ENCODE measurements around the gene HIVEP2.
A peak's percentile ranks its signal among the peaks of the same experiment; 100 is the strongest.

Gene HIVEP2

DNA sequence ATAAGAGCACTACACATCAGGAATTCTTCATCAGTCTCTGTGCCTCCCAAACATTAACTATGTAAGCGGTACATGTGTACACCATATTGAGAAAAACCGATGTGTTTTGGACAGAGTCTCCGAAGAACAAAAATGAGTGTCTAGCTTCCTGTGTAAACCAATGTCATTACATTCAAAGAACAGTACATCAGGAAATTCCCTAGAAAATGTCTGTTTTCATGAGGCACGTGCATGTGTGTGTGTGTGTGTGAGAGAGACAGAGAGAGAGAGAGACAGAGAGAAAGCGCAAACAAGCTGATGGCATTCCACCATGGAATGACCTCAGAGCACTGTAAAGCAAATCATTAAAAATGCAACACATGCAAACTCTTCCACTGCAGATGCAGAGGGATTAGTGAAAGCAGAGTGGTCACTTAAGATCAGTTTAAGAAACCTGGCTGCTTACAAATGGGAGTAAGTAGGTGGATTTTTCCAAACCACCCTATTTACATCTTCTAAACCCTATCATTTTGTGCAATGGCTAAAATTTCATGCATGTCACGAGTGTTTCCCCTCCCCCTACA is 133.9 kb downstream of the HIVEP2 start:
- no peak for DNase-seq

DNA sequence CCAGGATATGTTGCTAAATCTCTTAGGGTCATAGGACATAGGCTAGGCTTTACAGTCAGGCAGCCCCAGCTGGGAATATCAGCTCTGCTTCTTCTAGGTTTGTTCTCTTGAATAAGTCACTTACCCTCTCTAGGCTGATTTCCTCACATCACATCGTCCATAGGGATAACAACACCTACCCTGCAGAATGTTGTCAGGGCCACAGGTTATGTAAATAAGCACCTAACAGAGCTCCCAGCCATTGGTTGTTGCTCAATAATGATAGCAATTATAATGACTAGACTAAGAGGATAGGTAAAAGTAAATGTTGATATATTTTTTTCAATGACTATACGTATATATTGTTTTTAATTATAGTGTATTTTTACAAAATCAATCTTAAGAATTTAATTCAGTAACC is 135.0 kb downstream of the HIVEP2 start:
- DNase-seq: no peak

DNA sequence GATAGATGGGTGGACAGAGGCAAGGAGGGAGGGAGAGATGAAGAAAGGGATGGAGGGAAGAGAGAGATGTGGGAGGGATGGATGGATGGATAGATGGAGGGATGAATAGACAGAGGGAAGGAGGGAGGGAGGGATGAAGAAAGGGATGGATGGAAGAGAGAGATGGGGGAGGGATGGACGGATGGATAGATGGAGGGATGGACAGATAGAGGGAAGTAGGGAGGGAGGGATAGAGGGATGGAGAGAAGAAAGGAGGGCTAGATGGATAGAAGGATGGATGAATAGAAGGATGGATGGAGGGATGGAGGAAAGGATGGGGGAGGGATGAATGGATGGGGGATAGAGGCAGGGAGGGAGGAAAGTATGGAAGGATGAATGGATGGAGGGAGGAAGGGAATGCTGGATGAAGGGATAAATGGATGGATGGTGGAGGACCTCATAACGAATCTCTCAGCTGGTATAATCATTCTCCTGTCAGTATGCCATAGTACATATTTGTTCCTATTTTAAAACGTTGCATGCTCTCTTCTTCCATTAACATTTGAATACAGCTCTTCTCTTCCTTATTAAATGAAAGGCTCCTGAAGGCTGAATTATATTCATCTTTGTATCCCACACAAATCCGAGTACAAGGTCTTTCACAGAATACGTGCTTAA is 136.4 kb downstream of the HIVEP2 start:
- no peak for DNase-seq

DNA sequence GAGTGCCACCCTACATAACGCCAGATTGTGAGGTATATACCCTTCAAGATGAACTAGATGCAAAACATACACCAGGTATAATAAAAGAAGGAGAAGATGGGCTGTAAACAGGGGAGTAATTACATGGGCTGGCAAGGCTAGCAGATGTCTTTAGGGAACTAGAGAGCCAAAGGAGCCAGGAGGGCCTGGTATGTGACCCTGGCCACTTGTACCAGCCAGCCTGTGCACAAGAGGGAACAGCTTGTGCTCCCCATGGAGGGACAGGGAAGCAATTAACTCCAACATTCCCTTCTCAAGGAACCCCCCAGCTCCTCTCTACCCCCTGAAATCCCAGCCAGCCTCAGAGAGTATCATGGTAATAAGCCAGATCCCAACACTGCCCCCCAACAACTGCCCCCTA is 139.9 kb downstream of the HIVEP2 start:
- no peak for DNase-seq

DNA sequence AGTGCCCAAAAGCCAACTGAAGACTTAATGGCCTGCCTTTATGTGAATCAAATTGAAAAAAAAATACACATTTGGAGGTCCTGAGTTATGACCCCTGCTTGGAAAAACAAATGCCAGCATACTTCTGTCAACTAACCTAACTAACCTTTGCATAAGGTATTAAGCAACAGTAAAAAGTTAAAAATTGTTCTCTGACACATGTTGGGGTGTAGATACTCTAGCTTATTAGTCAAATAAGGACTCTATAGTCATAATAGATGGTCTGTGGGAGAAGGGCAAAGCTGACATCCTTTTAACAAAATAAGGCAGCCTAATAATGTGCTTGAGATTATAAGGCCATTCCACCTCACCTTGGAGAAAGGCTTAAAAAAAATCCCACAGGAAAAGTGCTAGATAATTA is 140.5 kb downstream of the HIVEP2 start:
- no peak for DNase-seq

DNA sequence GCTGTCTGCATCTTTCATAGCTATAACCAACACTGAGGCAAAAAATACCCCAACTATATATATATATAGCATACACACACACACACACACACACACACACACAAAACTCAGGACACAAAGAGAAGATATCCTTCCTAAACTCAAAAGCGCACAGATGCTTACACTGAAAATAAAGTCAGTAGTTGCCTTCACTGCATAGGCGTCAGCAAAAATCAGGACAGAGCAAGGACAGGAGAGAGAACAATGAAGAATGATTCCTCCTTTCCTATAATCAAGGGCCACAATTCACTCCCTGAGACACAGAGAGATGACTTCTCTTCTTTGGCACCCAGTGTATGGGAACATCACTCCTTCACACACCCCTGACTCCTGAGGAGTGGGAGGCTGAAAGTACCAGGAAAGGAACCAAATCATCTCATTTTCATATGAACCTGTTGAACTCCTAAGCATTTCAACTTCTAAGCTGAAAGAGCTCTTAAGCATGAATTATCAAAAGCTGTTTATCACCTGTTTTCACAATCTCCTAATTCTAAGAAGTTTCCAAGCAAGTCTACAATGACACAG is 141.4 kb downstream of the HIVEP2 start:
- no peak for DNase-seq

DNA sequence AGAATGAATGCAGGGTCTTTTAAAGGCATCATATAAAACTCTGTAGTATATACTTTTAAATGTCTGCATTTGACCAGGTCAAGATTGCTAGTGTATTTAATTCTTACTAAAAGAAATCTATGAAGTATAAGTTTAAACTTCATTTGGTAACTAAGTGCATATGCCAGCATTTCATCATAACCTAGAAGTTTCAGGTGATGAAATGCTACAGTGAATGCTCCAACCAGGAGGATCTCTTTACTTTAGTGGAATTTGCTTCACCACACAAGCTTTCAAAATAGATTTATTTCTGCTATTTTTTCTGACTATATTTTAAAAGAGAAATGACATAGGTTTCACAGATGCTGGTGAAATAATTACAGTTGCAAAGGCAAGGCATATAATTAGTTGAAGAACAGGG is 141.9 kb downstream of the HIVEP2 start:
- DNase-seq: no peak

DNA sequence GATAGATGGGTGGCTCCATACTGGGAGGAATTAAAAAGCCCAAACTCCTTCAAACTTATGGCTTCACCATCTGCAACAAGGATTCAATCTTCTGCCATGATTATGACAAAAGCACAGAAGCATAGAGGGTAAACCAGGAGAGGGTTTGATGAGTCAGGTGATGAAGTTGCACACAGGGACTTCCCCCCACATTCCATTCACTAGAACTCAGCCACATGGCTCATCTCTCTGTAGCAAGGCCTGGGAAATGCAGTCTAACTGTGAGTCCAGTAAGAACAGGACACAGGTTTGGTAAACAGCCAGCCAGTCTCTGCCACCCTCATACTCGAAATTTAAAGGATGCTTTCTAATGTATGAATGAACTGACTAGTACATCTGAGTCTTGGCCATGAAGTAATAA is 142.9 kb downstream of the HIVEP2 start:
- no peak for DNase-seq

DNA sequence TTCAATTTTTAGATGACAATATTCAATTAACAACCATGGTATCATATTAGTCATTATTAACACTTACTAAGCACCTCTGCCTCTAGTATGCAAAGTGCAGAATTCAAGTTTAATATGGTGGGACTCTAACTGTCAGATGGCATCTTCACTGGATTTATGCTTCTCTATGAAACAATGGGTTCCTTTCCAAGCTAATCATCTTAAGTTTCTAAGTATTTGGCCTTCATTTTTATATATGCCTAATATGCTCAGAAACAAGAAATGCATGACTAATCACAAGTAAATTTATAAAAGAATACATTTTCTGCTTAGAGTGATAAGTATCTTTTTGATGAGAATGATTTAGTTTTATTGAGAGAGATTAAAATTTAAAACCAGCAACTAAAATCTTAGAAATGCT is 144.7 kb downstream of the HIVEP2 start:
- no peak for DNase-seq

DNA sequence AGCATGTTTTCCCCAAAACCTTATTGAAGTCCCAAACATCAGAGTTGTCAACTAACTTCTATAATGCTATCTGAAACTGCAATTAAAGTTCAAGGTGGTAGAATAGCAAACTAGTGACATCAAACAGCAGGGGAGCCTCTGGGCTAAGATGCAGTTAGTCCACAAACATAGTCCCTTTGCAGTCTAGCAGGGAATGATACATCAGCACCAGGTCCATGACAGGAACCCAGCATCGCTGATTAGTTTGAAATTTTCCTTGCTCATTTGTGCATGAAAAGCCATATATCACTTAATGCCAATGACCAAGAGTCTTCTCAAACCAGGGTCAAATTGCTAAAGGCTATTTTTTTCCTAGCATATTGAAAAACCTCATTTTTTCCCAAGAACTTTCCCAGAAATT is 145.3 kb downstream of the HIVEP2 start:
- DNase-seq: no peak

DNA sequence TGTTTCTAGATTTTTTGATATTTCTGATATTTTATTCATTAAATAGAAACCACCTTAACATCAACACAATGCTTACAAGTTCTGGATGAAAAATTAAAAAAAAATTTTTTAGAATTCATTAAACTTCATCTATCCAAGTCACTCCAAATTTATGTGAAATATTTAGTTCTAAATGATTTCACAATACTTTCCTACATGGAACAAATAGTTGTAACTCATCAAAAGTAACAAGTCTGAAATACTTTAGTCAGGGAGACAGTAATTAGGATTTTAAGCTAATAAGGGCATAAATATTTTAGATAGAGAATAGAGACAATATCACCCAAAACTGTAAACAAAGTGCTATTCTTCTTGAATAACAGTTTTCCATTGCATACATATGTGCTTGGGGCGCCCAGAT is 147.8 kb downstream of the HIVEP2 start:
- DNase-seq: no peak

DNA sequence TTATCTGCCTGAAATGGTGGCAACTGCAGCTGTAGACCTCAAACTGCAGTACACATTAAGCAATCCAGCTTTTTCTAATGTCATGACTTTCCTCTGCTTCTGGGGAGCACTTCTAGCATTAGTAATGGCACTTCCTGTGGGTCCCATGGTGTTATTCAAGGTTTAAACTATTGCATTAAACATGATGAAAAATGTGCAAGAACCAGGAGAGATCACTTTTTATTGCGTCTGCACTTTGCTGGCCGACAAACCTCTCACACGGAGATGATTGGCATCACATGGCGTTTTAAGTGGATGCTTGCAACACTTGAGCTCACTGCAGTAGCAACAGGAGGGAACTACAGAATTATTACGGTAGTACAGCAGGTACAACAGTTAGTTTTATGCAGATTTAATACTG is 148.4 kb downstream of the HIVEP2 start:
- DNase-seq: no peak

DNA sequence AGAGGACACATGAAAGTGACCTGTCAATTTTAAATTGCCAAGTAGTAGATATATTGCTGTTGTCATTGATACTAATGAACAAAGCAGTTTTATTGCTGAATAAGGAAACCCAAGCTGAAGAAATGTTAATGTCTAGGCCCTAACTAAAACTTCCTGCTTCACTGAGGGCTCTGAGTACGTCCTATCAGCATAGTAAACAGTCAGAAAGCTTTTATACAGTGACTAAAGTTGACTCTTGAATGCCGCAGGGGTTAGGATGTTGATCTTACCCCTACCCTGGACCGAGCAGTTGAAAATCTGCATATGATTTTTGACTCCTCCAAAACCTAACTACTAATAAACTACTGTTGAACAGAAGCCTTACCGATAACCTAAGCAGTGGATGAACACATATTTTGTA is 149.0 kb downstream of the HIVEP2 start:
- no peak for DNase-seq

DNA sequence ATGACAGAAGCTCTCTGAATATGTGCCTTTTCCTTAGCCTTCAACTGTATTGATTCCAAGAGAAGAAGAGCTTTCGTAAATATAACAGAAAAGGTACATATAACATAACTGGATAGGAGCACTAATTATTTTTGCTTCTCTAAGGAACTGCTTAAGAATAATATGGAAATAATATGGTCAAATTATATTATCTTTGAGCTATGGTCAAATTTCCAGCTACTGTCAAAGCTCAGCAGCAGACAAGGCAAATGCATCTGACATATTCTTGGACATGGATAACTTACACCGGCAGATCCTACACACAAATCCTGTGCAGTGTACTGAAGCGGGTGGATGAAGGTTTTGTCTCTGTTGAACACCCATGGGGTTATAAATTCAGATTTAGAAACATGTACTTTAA is 150.6 kb downstream of the HIVEP2 start:
- no peak for DNase-seq

DNA sequence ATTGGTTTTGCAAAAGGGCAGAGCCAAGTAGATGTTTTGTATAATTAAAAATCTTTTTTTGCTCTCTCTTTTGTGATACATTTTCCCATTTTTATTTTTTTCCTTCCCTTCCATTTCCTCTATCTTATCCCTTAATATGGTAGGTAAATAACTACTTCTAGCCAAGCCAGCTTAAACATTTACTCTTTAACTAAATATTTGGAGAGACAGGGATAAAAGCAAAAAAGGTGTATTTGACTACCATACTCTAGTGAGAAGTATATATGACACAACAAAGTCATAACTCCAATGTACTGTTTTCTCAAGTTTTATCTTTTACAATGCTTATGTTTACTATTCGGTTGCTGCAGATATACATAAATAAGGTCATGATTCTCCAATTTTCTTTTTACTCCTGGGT is 154.7 kb downstream of the HIVEP2 start:
- DNase-seq: no peak

DNA sequence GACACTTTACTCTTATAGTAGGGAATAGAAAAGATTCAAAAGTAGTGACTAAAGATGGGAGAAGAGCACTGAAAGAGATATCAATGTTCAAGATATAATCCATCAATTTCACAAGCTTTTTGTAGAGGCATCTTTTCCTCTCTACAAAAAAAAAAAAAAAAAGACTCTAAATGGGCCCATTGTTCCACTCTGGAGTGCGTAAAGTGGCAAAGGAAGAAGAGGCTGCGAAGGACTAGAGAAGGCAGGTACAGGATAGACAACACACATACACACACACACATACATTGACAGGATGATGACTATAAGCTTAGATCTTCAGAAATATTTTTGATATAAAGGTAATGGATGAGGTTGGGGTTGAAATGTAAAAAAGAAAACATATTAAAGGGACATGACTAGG is 157.6 kb downstream of the HIVEP2 start:
- no peak for DNase-seq

DNA sequence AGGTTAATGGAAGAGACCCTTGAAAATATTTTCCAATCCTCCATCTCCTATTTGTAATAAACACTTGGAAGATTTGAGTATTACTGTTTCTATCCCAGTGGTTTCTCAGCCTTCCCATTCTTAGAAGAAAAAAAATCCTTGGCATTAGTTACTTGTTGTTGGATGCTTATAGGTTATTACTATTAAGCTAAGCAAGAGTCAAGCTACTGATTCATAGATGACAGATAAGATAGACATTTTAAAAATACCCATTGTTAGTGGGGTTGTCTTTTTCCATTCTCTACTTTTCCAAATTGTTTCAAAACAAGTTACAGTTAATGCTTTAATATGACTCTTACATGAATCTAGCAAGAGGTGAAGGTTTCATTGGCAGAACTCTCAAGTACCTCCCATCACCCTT is 158.5 kb downstream of the HIVEP2 start:
- DNase-seq: no peak

DNA sequence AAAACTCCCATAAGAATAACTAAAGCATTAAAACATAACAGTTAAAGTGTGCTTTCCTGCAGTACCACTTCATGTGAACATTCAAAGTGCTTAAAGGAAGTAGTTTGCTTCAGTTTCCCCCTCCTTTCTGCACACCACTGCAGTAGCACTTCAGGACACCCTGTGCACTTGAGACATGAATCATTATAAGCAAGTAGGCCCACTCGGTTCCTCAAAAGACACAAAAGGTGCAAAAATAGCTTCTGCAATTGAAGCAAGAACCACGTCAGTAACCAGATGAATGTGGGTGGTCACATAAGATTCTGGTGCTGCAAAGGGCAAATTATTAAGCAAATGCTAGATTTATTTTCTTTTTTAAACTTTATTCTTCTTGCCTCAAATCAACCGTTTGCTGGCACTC is 160.6 kb downstream of the HIVEP2 start:
- no peak for DNase-seq

DNA sequence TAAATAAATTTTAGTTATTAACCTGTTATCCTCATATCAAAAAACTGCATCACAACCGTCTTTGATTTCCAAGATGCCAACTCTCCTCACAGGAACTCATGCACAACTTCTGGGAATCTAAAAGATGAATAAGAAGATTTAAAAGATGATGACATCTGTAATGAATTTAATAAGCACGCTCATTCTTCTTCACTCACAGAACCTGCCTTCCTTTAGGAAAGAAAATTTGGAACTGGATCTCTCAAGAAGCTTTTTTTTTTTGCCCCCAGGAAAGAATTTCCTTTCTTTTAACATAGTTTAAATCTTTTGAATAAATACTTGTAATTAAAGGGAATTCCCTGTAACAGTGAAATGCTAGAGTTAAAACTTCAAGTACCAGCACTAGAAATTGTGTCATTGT is 161.5 kb downstream of the HIVEP2 start:
- DNase-seq: no peak

DNA sequence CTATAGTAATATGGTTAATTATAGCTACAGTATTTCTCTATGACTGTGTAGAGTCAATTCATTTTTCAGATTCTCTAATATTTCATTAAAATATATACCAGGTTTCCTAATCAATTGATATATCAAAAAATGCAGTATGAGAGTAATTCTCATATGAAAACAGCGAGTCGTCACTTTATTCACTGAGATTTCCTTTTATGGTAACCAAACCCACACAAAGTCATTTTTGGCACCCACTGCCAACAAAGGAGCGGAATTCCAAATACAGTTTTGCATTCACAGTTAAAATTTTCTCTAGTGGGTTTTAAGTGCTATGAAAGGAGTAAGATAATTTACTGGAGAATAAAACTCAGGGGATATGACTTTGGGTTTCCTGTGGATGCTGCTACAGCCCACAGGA is 163.8 kb downstream of the HIVEP2 start:
- no peak for DNase-seq

DNA sequence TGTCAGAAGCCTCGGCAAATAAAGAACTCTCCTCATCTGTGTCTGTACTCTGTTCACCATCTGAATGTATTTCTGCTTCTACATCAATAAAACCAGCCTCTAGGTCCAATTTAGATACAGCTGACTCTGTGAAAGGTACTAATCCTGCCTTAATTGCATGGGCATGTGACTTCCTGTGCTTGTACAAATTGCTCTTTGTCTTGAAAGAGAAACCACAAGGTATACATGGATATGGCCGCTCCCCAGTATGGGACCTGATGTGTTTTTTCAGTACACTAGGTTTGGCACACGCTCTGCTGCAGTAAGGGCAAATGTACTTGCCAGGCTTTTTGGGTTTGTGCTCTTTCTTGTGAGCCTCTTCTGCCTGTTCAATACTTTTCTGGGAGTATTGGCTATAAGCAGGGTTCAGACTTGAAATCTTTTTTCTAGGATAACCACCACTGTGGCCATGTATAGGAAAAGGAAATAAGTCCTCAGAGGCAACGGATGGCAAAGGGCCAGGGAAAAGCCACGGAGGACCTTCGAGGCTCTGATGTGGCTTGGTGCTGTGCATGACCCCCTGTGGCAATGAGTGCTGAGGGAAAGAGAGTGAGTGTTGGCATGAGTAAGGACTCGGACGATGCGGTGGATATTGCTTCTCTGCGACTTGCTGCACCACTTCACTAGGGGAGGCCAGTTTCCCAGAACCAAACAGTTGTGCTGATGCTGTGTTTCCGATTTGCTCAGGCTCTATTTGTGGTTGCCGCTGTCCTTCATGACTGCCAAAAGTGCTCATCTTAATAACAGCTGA is 170.9 kb downstream of the HIVEP2 start:
- DNase-seq: peak; percentile 35

DNA sequence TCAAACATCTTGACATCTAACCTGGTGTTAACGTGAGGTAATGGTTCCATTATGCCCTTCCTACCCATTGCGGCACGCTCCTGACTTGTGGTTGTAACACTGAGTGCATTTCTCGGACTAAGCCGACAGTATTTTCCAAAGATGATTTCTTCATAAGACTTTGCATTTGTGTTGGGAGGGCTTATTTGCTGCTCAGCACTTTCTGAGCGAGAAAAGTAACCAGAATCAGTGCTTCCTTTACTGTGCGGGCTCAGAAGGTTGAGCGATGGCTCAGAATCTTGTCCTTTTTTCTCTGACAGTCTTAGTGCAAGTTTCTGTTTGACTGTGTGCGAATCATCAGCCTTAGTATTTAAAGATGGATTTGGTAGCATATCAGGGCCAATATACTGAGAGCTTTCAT is 171.7 kb downstream of the HIVEP2 start:
- no peak for DNase-seq

DNA sequence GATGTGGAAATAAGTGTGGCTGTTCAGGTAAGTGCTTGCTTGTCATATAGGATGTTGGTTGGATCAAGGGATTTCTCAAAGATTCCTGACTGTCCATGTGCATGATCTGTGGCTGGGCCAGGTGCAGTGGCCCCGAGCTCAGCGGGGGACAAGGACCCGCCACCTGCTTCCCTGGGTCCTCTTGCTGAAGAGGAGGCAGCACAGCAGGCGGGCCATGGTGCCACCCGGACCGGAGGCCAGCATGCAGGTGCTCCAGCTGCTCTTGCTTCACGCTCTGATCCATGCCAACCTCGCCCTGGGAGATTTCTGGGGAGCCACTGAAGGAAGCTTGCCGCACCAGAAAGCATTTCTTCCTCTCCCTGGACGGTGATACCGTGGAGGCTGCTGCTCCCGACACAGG is 173.8 kb downstream of the HIVEP2 start:
- DNase-seq: no peak

DNA sequence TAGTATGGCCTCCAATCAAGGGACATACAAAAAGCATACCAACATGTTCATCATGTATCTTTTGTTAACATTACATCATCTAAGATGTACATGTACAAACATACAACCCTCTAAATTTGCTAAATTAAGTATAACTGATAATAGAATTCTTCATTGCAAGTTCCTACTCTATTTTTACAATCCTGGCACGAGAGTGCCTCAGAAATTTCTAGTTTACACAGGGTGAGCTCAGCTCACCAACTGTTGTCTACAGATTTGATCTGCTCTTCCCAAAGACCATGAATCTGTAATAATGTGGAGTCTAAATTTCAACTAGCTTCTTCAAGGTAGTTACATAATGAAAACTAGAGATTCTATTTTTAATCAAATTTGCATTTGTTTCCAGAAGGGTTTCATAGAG is 179.7 kb downstream of the HIVEP2 start:
- no peak for DNase-seq

Data from right hindlimb (tissue), 1 donor.